ENCODE data around the gene ZNF778. TPM values are rescaled to one million over a fixed set of nuclear protein-coding genes. Genes with fewer than 3 reads are reported as not detected.
A peak's percentile ranks its signal among the peaks of the same experiment; 100 is the strongest.

Gene ZNF778
- total and polyA plus RNA-seq, 2 of the 13 experiments (the other 11 are each of a cell fraction or from before 2014, with no cell fraction given) = 3.8 to 7.2 TPM

GRCh38 chr16:89217388-89218191 lies at the start of gene ZNF778 (continued):
- TF ChIP-seq ZBTB4 (CRISPR knock-in tag; IDR thresholded peaks at IDR 0.05; ENCODE audit: borderline replicate concordance) (peak; percentile 84; the same call in 1 of the 2 replicates), CEBPB (IDR thresholded peaks at IDR 0.05; ENCODE audit: borderline replicate concordance, low read depth, low read length) (no peak), ZBTB26 (CRISPR knock-in tag; IDR thresholded peaks at IDR 0.05; ENCODE audit: borderline replicate concordance) (peak; percentile 86), PLRG1 (conservative IDR thresholded peaks at IDR 0.05) (no peak), THYN1 (CRISPR knock-in tag; IDR thresholded peaks at IDR 0.05; ENCODE audit: borderline replicate concordance, low read depth) (no peak), SETDB1 (CRISPR knock-in tag; IDR thresholded peaks at IDR 0.05; ENCODE audit: borderline replicate concordance) (no peak), ZMAT5 (CRISPR knock-in tag; IDR thresholded peaks at IDR 0.05; ENCODE audit: borderline replicate concordance, low read depth) (no peak), SMC3 (IDR thresholded peaks at IDR 0.05; ENCODE audit: low read length) (no peak), NFKBIZ (CRISPR knock-in tag; IDR thresholded peaks at IDR 0.05) (peak; percentile 78; the same call in 1 of the 2 replicates), RFXANK (CRISPR knock-in tag; IDR thresholded peaks at IDR 0.05) (peak; percentile 48; the same call in 1 of the 2 replicates), SMAD3 (CRISPR knock-in tag; IDR thresholded peaks at IDR 0.05) (no peak), EED (CRISPR knock-in tag; IDR thresholded peaks at IDR 0.05) (peak; percentile 98)
- TF ChIP-seq, protein P1, sequence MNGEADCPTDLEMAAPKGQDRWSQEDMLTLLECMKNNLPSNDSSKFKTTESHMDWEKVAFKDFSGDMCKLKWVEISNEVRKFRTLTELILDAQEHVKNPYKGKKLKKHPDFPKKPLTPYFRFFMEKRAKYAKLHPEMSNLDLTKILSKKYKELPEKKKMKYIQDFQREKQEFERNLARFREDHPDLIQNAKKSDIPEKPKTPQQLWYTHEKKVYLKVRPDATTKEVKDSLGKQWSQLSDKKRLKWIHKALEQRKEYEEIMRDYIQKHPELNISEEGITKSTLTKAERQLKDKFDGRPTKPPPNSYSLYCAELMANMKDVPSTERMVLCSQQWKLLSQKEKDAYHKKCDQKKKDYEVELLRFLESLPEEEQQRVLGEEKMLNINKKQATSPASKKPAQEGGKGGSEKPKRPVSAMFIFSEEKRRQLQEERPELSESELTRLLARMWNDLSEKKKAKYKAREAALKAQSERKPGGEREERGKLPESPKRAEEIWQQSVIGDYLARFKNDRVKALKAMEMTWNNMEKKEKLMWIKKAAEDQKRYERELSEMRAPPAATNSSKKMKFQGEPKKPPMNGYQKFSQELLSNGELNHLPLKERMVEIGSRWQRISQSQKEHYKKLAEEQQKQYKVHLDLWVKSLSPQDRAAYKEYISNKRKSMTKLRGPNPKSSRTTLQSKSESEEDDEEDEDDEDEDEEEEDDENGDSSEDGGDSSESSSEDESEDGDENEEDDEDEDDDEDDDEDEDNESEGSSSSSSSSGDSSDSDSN (CRISPR knock-in tag; IDR thresholded peaks at IDR 0.05) = peak; percentile 98
- TF ChIP-seq, protein P2, sequence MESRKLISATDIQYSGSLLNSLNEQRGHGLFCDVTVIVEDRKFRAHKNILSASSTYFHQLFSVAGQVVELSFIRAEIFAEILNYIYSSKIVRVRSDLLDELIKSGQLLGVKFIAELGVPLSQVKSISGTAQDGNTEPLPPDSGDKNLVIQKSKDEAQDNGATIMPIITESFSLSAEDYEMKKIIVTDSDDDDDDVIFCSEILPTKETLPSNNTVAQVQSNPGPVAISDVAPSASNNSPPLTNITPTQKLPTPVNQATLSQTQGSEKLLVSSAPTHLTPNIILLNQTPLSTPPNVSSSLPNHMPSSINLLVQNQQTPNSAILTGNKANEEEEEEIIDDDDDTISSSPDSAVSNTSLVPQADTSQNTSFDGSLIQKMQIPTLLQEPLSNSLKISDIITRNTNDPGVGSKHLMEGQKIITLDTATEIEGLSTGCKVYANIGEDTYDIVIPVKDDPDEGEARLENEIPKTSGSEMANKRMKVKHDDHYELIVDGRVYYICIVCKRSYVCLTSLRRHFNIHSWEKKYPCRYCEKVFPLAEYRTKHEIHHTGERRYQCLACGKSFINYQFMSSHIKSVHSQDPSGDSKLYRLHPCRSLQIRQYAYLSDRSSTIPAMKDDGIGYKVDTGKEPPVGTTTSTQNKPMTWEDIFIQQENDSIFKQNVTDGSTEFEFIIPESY (CRISPR knock-in tag; IDR thresholded peaks at IDR 0.05) = 0 out of 2 replicates have a peak, but pooled peaks have one; percentile 8
- TF ChIP-seq, protein P3, sequence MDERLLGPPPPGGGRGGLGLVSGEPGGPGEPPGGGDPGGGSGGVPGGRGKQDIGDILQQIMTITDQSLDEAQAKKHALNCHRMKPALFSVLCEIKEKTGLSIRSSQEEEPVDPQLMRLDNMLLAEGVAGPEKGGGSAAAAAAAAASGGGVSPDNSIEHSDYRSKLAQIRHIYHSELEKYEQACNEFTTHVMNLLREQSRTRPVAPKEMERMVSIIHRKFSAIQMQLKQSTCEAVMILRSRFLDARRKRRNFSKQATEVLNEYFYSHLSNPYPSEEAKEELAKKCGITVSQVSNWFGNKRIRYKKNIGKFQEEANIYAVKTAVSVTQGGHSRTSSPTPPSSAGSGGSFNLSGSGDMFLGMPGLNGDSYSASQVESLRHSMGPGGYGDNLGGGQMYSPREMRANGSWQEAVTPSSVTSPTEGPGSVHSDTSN (CRISPR knock-in tag; IDR thresholded peaks at IDR 0.05) = no peak; the same call in 1 of the 2 replicates

Data from HepG2 (cell line).